Stimulated activated CD8-positive, alpha-beta memory T cell treated with anti-CD3 and anti-CD28 coated beads, Interleukin-12 subunit alpha, Interleukin-12 subunit beta, amount 100 ng/mL, for 24 hours (primary cell): ENCODE results near the gene NACC1.

Experiments
- DNase-seq: peaks from one replicate; pipeline ENCODE4 v3.0.0-alpha.2; 2020; ENCODE audit errors: extremely low read depth

Gene NACC1

GRCh38 chr19:13117772-13118423, at the start of gene NACC1:
Gene NACC1, plus strand, starts transcription at chr19:13118264. Its CDS starts 16,944 bp downstream, at chr19:13135208.
- peak; percentile 75 for DNase-seq

- DNase-seq, result no peak
These were observed 48.4 kb upstream of the NACC1 start for GRCh38 chr19:13069415-13070359.

- DNase-seq, result no peak
These were observed 47.5 kb upstream of the NACC1 start for GRCh38 chr19:13070425-13071140.

- DNase-seq, result no peak
These were observed 46.4 kb upstream of the NACC1 start for GRCh38 chr19:13071444-13072187.

GRCh38 chr19:13072188-13072908, 45.7 kb upstream of the NACC1 start:
- DNase-seq, result no peak

- no peak for DNase-seq
These were observed 44.8 kb upstream of the NACC1 start for GRCh38 chr19:13073263-13073662.

GRCh38 chr19:13074378-13074777, 43.7 kb upstream of the NACC1 start:
- DNase-seq, result no peak

GRCh38 chr19:13076320-13076719, 41.7 kb upstream of the NACC1 start:
- no peak for DNase-seq

GRCh38 chr19:13076787-13077186, 41.3 kb upstream of the NACC1 start:
- DNase-seq, result no peak

GRCh38 chr19:13077240-13077639, 40.8 kb upstream of the NACC1 start:
- no peak for DNase-seq

- DNase-seq, result no peak
These were observed 39.7 kb upstream of the NACC1 start for GRCh38 chr19:13078381-13078780.

GRCh38 chr19:13078897-13079541, 39.0 kb upstream of the NACC1 start:
- DNase-seq, result no peak

- DNase-seq, result no peak
These were observed 38.5 kb upstream of the NACC1 start for GRCh38 chr19:13079542-13079986.

GRCh38 chr19:13082192-13083007, 35.7 kb upstream of the NACC1 start:
- no peak for DNase-seq

- DNase-seq, result no peak
These were observed 35.1 kb upstream of the NACC1 start for GRCh38 chr19:13083008-13083404.

GRCh38 chr19:13083627-13084026, 34.4 kb upstream of the NACC1 start:
- DNase-seq, result no peak

GRCh38 chr19:13085666-13086065, 32.4 kb upstream of the NACC1 start:
- no peak for DNase-seq

- no peak for DNase-seq
These were observed 31.7 kb upstream of the NACC1 start for GRCh38 chr19:13086341-13086740.

- DNase-seq, result no peak
These were observed 30.8 kb upstream of the NACC1 start for GRCh38 chr19:13087295-13087694.
